Vagina (tissue), 2 donors: ENCODE measurements around the gene CSF1R. TPM values are rescaled to one million over a fixed set of nuclear protein-coding genes. Genes with fewer than 3 reads are reported as not detected.

Source experiments
- DNase-seq, 2 donors: peaks; one replicate each; pipeline ENCODE4 v3.0.0-alpha.2; 2017; ENCODE audit errors: extremely low spot score in 2 of 2
- H3K27ac ChIP-seq: fragments of 200-600 bp; sonication (generic); one replicate; pipeline ENCODE4 v1.5.1; 2019
- H3K27me3 ChIP-seq: fragments of 200-600 bp; sonication (generic); one replicate; pipeline ENCODE4 v1.5.1; 2019
- H3K36me3 ChIP-seq, 2 donors: fragments of 200-600 bp; sonication (generic); one replicate each; pipeline ENCODE4 v1.5.1; 2017 to 2019
- H3K4me1 ChIP-seq: fragments of 200-600 bp; sonication (generic); one replicate; pipeline ENCODE4 v1.5.1; 2019
- H3K4me3 ChIP-seq, 2 donors: fragments of 200-600 bp; sonication (generic); 1 replicate in 1 of 2; 2 replicates in 1 of 2; pipeline ENCODE4 v1.5.1; 2016 to 2019
- H3K9me3 ChIP-seq: fragments of 200-600 bp; sonication (generic); one replicate; pipeline ENCODE4 v1.5.1; 2019
- CTCF ChIP-seq, 3 experiments: fragments of 450-650 bp in 2 of 3; fragments of 200-600 bp in 1 of 3; sonication (generic) in 1 of 3; IDR thresholded peaks; one replicate each; pipeline ENCODE4 v1.5.1; 2017 to 2019; ENCODE audit warnings: antibody characterized with exemption in 3 of 3, mild to moderate bottlenecking in 2 of 3, moderate library complexity in 2 of 3
- POLR2A ChIP-seq, 2 donors: fragments of 450-650 bp; IDR thresholded peaks; one replicate each; pipeline ENCODE4 v1.6.1; 2017; ENCODE audit warnings: antibody characterized with exemption in 2 of 2, mild to moderate bottlenecking in 2 of 2, moderate library complexity in 2 of 2
- POLR2AphosphoS5 ChIP-seq, 2 donors: sonication (generic); formaldehyde crosslinking; IDR thresholded peaks; one replicate each; pipeline ENCODE4 v1.9.0; 2017; ENCODE audit warnings: antibody characterized with exemption in 2 of 2, mild to moderate bottlenecking in 2 of 2, low read depth in 1 of 2; ENCODE audit not compliant: insufficient read depth in 1 of 2
- intact Hi-C: fragments of 100-400 bp; cut with DNase I; formaldehyde crosslinking; loops from one replicate; pipeline ENCODE4 v1.15.1; 2023
- total RNA-seq: library from RNA; depleted of rRNA; stranded (reverse); fragments of >200 nt; gene quantifications from one replicate; pipeline ENCODE4 v1.2.3, GENCODE V29; 2016

The CSF1R gene
- total RNA-seq, 1 donor from 2014 or later = 21.4 TPM

GRCh38 chr5:150070821-150071220 is 15.5 kb downstream of the CSF1R start:
- Histone ChIP-seq H3K27ac (no peak overlapping the region), H3K4me3 (no peak overlapping the region), H3K27me3 (no peaks in the 10 kb centered on the region), H3K36me3 (no peaks in the 10 kb centered on the region), H3K4me1 (no peaks in the 10 kb centered on the region), H3K9me3 (no peaks in the 10 kb centered on the region)
- no peak for DNase-seq
- TF ChIP-seq POLR2AphosphoS5 (IDR thresholded peaks at IDR 0.05; ENCODE audit: insufficient read depth in 1 of 2, low read depth in 1 of 2) = no peak
- intact Hi-C loops = no loop called here

GRCh38 chr5:150069672-150070627 is 16.4 kb downstream of the CSF1R start:
- intact Hi-C loops = no loop called here
- no peak for DNase-seq

GRCh38 chr5:150068961-150069645 is 17.3 kb downstream of the CSF1R start:
- H3K36me3 ChIP-seq = no peaks in the 10 kb centered on the region
- H3K4me1 ChIP-seq = no peaks in the 10 kb centered on the region
- no peak overlapping the region for H3K27ac ChIP-seq
- no peak overlapping the region for H3K4me3 ChIP-seq
- intact Hi-C loops = no loop called here
- H3K27me3 ChIP-seq = no peaks in the 10 kb centered on the region
- DNase-seq = no peak
- no peaks in the 10 kb centered on the region for H3K9me3 ChIP-seq
- no peak for TF ChIP-seq POLR2A (IDR thresholded peaks at IDR 0.05)
- no peak for TF ChIP-seq CTCF (IDR thresholded peaks at IDR 0.05)
- TF ChIP-seq POLR2AphosphoS5 (IDR thresholded peaks at IDR 0.05; ENCODE audit: insufficient read depth in 1 of 2, low read depth in 1 of 2) = no peak

More at GRCh38 chr5:150069672-150070627, 16.4 kb downstream of the CSF1R start:
- Histone ChIP-seq H3K36me3 (no peaks in the 10 kb centered on the region), H3K4me1 (no peaks in the 10 kb centered on the region), H3K9me3 (no peaks in the 10 kb centered on the region), H3K27ac (no peak overlapping the region), H3K4me3 (no peak overlapping the region), H3K27me3 (no peaks in the 10 kb centered on the region)
- TF ChIP-seq CTCF (IDR thresholded peaks at IDR 0.05) (no peak), POLR2A (IDR thresholded peaks at IDR 0.05) (no peak), POLR2AphosphoS5 (IDR thresholded peaks at IDR 0.05; ENCODE audit: insufficient read depth in 1 of 2, low read depth in 1 of 2) (no peak)

GRCh38 chr5:150068472-150068871 is 17.9 kb downstream of the CSF1R start:
- intact Hi-C loops = no loop called here
- H3K9me3 ChIP-seq = no peaks in the 10 kb centered on the region
- DNase-seq = no peak
- no peaks in the 10 kb centered on the region for H3K4me1 ChIP-seq
- no peak overlapping the region for H3K27ac ChIP-seq
- H3K27me3 ChIP-seq = no peaks in the 10 kb centered on the region
- no peaks in the 10 kb centered on the region for H3K36me3 ChIP-seq
- no peak for TF ChIP-seq POLR2AphosphoS5 (IDR thresholded peaks at IDR 0.05; ENCODE audit: insufficient read depth in 1 of 2, low read depth in 1 of 2)
- TF ChIP-seq CTCF (IDR thresholded peaks at IDR 0.05) = no peak
- TF ChIP-seq POLR2A (IDR thresholded peaks at IDR 0.05) = no peak
- H3K4me3 ChIP-seq = no peak overlapping the region

GRCh38 chr5:150068071-150068470 is 18.3 kb downstream of the CSF1R start:
- H3K4me1 ChIP-seq = no peaks in the 10 kb centered on the region
- H3K9me3 ChIP-seq = no peaks in the 10 kb centered on the region
- H3K27ac ChIP-seq = no peak overlapping the region
- no peaks in the 10 kb centered on the region for H3K36me3 ChIP-seq
- H3K27me3 ChIP-seq = no peaks in the 10 kb centered on the region
- no peak for DNase-seq
- TF ChIP-seq CTCF (IDR thresholded peaks at IDR 0.05) (no peak), POLR2AphosphoS5 (IDR thresholded peaks at IDR 0.05; ENCODE audit: insufficient read depth in 1 of 2, low read depth in 1 of 2) (no peak), POLR2A (IDR thresholded peaks at IDR 0.05) (no peak)
- H3K4me3 ChIP-seq = no peak overlapping the region
- intact Hi-C loops = no loop called here
